ENCODE data around the gene CHI3L1.

GRCh38 chr1:203137324-203137723, 49.2 kb downstream of the CHI3L1 start:
- TF ChIP-seq EZH2phosphoT487 (IDR thresholded peaks at IDR 0.05; ENCODE audit: insufficient read depth, low read depth) (no peak), EZH2 (IDR thresholded peaks at IDR 0.05; ENCODE audit: insufficient read depth, poor library complexity, severe bottlenecking) (no peak)

Measured in GM23248 (cell line).